HPDE6-E6E7 (cell line): ENCODE measurements around the gene MRAP2.
A peak's percentile ranks its signal among the peaks of the same experiment; 100 is the strongest.
"Not testable (repeated sequence)": the region's sequence is repeated elsewhere in the genome, so short reads cannot be mapped to it uniquely, and the experiment has no call there.

Experiments
- DNase-seq: peaks from one replicate; pipeline ENCODE4 v3.0.0; 2011; ENCODE audit warnings: missing footprints; ENCODE audit errors: extremely low spot score

Gene MRAP2

GRCh38 chr6:84028350-84028749 is 5.2 kb upstream of the MRAP2 start:
- DNase-seq = no peak

DNA sequence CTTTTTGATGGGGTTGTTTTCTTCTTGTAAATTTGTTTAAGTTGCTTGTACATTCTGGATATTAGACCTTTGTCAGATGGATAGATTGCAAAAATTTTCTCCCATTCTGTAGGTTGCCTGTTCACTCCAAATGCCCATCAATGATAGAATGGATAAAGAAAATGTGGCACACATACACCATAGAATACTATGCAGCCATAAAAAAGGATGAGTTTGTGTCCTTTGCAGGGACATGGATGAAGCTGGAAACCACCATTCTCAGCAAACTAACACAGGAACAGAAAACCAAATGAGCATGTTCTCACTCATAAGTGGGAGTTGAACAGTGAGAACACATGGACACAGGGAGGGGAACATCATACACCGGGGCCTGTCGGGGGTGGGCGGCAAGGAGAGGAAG is 1.6 kb upstream of the MRAP2 start:
- DNase-seq = not testable (repeated sequence)

DNA sequence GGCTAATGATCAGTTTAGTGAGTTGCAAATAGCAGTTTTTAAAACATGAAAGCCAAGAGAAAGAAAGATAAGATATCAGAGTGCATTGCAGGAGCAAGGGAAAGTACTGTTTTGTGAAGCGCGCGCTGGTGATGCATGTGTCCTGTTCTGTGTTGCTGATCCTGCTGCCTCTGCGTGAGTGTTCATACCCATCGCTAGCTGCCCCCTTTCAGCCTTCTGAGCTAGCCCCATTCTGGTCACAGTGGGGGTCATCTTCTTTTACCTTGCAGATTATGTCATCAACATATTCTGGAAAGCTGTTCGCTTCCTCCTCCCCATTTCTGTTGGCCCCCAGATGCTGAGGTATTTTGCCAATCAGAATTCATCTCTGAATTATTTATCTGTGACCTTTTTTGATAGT is 1.9 kb downstream of the MRAP2 start:
- DNase-seq = no peak

- DNase-seq = no peak
Measured at GRCh38 chr6:84037425-84038089, 4.0 kb downstream of the MRAP2 start.

DNA sequence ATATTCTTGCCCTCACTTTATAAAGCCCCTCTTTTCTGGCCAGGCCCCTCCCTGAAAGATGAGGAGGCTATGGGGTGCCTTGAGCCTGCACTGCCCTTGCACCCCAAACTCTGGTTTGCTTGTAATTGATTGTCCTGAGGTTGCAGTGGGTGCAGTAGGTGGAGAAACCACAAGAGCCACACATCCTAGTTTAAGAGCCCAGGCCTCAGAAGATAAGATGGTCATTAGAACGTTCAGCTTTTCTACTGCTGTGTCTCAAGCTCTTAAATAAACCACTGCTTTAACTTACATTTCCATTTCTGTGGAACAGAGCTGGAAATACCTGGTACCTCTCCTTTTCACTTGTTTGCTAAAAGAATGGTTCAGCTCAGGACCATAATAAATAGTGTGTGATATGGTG is 9.0 kb downstream of the MRAP2 start:
- DNase-seq = no peak

GRCh38 chr6:84043555-84043954 is 10.0 kb downstream of the MRAP2 start:
- DNase-seq = no peak

GRCh38 chr6:84046755-84047154 is 13.2 kb downstream of the MRAP2 start:
- no peak for DNase-seq

GRCh38 chr6:84048588-84048987 is 15.0 kb downstream of the MRAP2 start:
- no peak for DNase-seq

- no peak for DNase-seq
Measured at GRCh38 chr6:84050408-84050807, 16.8 kb downstream of the MRAP2 start.

GRCh38 chr6:84052204-84052882 is 18.8 kb downstream of the MRAP2 start:
- no peak for DNase-seq

- no peak for DNase-seq
Measured at GRCh38 chr6:84052883-84053241, 19.3 kb downstream of the MRAP2 start.

- DNase-seq = no peak
Measured at GRCh38 chr6:84055647-84056046, 22.1 kb downstream of the MRAP2 start.

DNA sequence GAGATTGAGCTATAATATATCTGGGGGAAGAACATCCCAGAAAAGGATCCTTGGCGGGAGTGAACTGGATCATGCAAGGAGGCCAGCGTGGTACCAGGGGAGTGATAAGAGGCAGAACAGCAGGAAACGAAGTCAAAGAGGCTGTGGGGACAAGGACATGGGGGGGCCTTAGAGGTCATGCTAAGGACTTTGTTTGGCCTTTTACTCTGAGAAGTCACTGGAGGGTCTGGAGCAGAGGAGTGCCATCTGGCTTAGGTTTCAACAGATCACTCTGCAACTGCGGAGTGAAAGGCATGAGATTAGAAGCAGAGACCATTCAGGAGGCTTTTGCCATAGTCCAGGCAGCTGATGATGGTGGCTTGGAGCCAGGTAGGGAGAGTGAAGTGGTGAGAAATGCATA is 24.3 kb downstream of the MRAP2 start:
- DNase-seq = no peak

GRCh38 chr6:84059082-84059481 is 25.5 kb downstream of the MRAP2 start:
- no peak for DNase-seq

DNA sequence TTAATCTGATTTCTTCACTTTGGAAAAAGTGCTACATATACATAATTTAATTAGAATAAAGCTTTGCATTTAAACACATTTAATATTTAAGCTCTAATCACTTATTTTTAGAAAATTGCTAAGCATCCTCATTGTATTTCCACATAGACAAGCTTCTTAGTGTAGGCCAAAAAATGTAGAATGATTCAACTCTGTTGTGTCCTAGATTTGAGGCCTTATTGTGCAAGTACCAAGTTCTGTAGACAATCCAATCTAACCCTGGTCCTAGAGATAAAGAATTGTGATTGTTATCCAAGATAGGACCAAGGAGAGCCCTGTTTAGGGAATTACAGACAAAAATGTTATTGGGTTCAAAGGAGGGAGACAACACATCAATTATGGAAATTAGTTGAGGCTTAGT is 27.6 kb downstream of the MRAP2 start:
- no peak for DNase-seq

GRCh38 chr6:84061613-84062398 is 28.2 kb downstream of the MRAP2 start:
- no peak for DNase-seq

- no peak for DNase-seq
Measured at GRCh38 chr6:84062519-84063154, 29.1 kb downstream of the MRAP2 start.

DNA sequence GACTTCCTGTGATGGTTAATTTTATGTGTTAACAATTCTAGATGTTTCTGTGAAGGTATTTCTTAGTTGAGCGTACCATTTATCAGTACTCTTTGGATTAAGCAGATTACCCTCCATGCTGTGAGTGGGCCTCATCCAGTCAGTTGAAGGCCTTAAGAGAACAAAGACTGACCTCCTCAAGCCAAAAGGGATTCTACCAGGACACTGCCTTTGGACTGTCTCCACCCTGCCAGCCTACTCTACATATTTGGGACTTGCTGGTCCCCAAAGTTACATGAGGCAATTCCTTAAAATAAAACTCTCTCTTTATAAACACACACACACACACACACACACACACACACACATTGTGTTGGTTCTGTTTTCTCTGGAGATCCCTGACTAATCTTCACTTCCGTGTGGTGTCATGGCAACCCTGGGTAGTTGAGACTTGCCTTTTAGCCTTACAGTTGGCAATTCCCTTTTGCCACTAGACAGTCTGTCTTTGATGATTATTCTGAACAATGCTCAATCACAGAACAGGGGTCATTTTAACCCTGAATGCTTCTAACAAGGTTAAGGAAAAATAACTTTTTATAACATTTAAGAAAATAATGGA is 32.2 kb downstream of the MRAP2 start:
- DNase-seq = peak; percentile 80

DNA sequence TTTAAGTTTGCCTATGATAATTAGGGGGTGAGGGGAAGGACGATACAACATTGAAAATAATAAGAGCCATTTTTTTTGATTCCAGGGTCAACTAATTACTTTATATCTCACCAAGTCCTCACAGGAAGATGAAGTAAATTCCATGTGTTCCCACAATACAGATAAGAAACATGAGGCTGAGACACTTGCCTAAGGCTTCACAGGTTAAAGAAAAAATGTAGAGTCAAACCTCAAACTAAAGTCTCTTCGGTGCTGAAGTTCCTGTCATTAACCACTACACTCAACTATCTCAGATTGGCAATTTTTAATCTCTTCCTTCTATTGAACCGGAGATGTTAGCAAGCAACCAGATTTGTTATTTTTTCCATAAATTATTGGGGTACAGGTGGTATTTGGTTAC is 33.0 kb downstream of the MRAP2 start:
- no peak for DNase-seq

GRCh38 chr6:84068873-84069272 is 35.3 kb downstream of the MRAP2 start:
- DNase-seq = not testable (repeated sequence)

GRCh38 chr6:84072442-84072997 is 38.9 kb downstream of the MRAP2 start:
- DNase-seq = no peak
